Panc1 (cell line): ENCODE measurements around the gene RPL7A. TPM values are rescaled to one million over a fixed set of nuclear protein-coding genes. Genes with fewer than 3 reads are reported as not detected.
"Not testable (repeated sequence)": the region's sequence is repeated elsewhere in the genome, so short reads cannot be mapped to it uniquely, and the experiment has no call there.

Experiments used
- ATAC-seq: fragments of 200-7000 bp; cut with Tn5 transposase; 2 replicates; pipeline ENCODE4 v1.9.1; 2020; ENCODE audit warnings: mild to moderate bottlenecking, moderate library complexity
- BruUV-seq: library from RNA; stranded (reverse); fragments of 400-500 nt; replicated peaks from 2 replicates; lab custom pipeline; 2021; lab: Mats Ljungman, UMichigan
- CTCF ChIA-PET: fragments of 300-600 bp; sonication (Branson Sonifier 250); formaldehyde crosslinking; loops from one replicate; lab custom pipeline; 2022; ENCODE audit warnings: antibody characterized with exemption; lab: Charles Lee
- POLR2A ChIA-PET: fragments of 300-600 bp; sonication (Branson Sonifier 250); formaldehyde crosslinking; loops from one replicate; lab custom pipeline; 2022; ENCODE audit warnings: antibody characterized with exemption; lab: Charles Lee
- DNase-seq: peaks from one replicate; pipeline ENCODE4 v3.0.0-alpha.2; 2010; ENCODE audit warnings: low read depth, low spot score
- H3K27ac ChIP-seq: 2 replicates; pipeline ENCODE4 v1.5.1; 2011; ENCODE audit warnings: mild to moderate bottlenecking, low read length, inconsistent platforms
- H3K27me3 ChIP-seq: fragments of 200-500 bp; sonication (Bioruptor generic); 2 replicates; pipeline ENCODE4 v1.6.0; 2014; ENCODE audit warnings: low read length, inconsistent platforms; ENCODE audit not compliant: control insufficient read depth, insufficient read depth
- H3K36me3 ChIP-seq: fragments of 200-500 bp; sonication (Bioruptor generic); 2 replicates; pipeline ENCODE4 v1.5.1; 2014; ENCODE audit warnings: inconsistent platforms, mild to moderate bottlenecking, low read length, moderate library complexity; ENCODE audit not compliant: control insufficient read depth, insufficient read depth
- H3K4me1 ChIP-seq: 2 replicates; pipeline ENCODE4 v1.5.1; 2011; ENCODE audit warnings: inconsistent platforms, mild to moderate bottlenecking, low read length, moderate library complexity; ENCODE audit not compliant: control insufficient read depth, insufficient read depth
- H3K4me3 ChIP-seq, 2 experiments: 2 replicates each; pipeline ENCODE4 v1.5.1; 2011 to 2012; ENCODE audit warnings: low read depth in 2 of 2, low read length in 2 of 2, mild to moderate bottlenecking in 2 of 2, inconsistent platforms in 1 of 2, moderate library complexity in 1 of 2
- H3K9me3 ChIP-seq: fragments of 200-500 bp; sonication (Bioruptor generic); 2 replicates; pipeline ENCODE4 v1.5.1; 2014; ENCODE audit warnings: low read depth, mild to moderate bottlenecking, inconsistent platforms, low read length, moderate library complexity; ENCODE audit not compliant: control insufficient read depth, insufficient read depth
- CTCF ChIP-seq: fragments of 450-650 bp; IDR thresholded peaks from 2 replicates; pipeline ENCODE4 v1.5.1; 2017; ENCODE audit warnings: mild to moderate bottlenecking
- POLR2AphosphoS5 ChIP-seq: IDR thresholded peaks from 2 replicates; pipeline ENCODE4 v1.6.1; 2012; ENCODE audit warnings: mild to moderate bottlenecking, low read depth, low read length, moderate library complexity
- REST ChIP-seq, 2 experiments: IDR thresholded peaks; 2 replicates each; pipeline ENCODE4 v1.6.1; 2011 to 2012; ENCODE audit warnings: low read depth in 2 of 2, control low read depth in 1 of 2, low read length in 1 of 2, mild to moderate bottlenecking in 1 of 2, moderate library complexity in 1 of 2; ENCODE audit not compliant: insufficient read depth in 1 of 2
- SIN3A ChIP-seq: IDR thresholded peaks from 2 replicates; pipeline ENCODE4 v1.6.1; 2012; ENCODE audit warnings: low read depth, mild to moderate bottlenecking, low read length, moderate library complexity, borderline replicate concordance; ENCODE audit not compliant: insufficient read depth
- TCF7L2 ChIP-seq: IDR thresholded peaks from 2 replicates; pipeline ENCODE4 v1.6.1; 2011; ENCODE audit warnings: mild to moderate bottlenecking, low read depth, low read length, inconsistent platforms
- in situ Hi-C: cut with HindIII; loops from 2 replicates; pipeline ENCODE4 v1.10.0; 2016; ENCODE audit warnings: low sequenced_read_pairs, low pct_unique_long_range_greater_than_20kb
- intact Hi-C: fragments of 100-400 bp; cut with micrococcal nuclease; formaldehyde crosslinking; loops from one replicate; pipeline ENCODE4 v1.10.0; 2022; ENCODE audit not compliant: unreplicated experiment
- total RNA-seq: library from RNA; stranded (reverse); gene quantifications from one replicate; pipeline ENCODE4 v1.2.1, GENCODE V29; 2021; ENCODE audit not compliant: unreplicated experiment

The RPL7A gene
- total RNA-seq, 1 experiment from 2014 or later, result 1,104 TPM

- ChIA-PET CTCF (no interaction called here), POLR2A (no interaction called here)
- Histone ChIP-seq H3K4me1 (no peaks in the 10 kb centered on the region), H3K27me3 (no peaks in the 10 kb centered on the region), H3K9me3 (no peaks in the 10 kb centered on the region), H3K4me3 (no peak overlapping the region), H3K27ac (no peak overlapping the region), H3K36me3 (no peaks in the 10 kb centered on the region)
- no TSS peak for BruUV-seq
- no peak for ATAC-seq
- TF ChIP-seq TCF7L2 (no peak), SIN3A (no peak), CTCF (no peak), REST (IDR thresholded peaks at IDR 0.05; ENCODE audit: insufficient read depth in 1 of 2, low read depth in 2 of 2, low read length in 1 of 2) (no peak), POLR2AphosphoS5 (no peak)
- intact Hi-C loops, result no loop called here
- in situ Hi-C loops, result no loop called here
- DNase-seq, result no peak
Measured at GRCh38 chr9:133323991-133324703, 23.9 kb upstream of the RPL7A start.

GRCh38 chr9:133327021-133327420 lies 21.0 kb upstream of the RPL7A start:
- POLR2A ChIA-PET, result not testable (repeated sequence)

GRCh38 chr9:133327834-133328484 lies 20.1 kb upstream of the RPL7A start:
- ATAC-seq (no peak), DNase-seq (no peak)
- in situ Hi-C loops, result no loop called here
- BruUV-seq, result no TSS peak
- Histone ChIP-seq H3K27me3 (no peaks in the 10 kb centered on the region), H3K36me3 (no peaks in the 10 kb centered on the region; the same call in 1 of the 2 replicates), H3K27ac (no peak overlapping the region), H3K9me3 (no peaks in the 10 kb centered on the region), H3K4me1 (no peaks in the 10 kb centered on the region; the same call in 1 of the 2 replicates), H3K4me3 (no peak overlapping the region)
- POLR2A ChIA-PET, result no interaction called here
- CTCF ChIA-PET, result no interaction called here
- TF ChIP-seq TCF7L2 (no peak), CTCF (no peak), REST (IDR thresholded peaks at IDR 0.05; ENCODE audit: insufficient read depth in 1 of 2, low read depth in 2 of 2, low read length in 1 of 2) (no peak)
- intact Hi-C loops, result loop anchor here (2.0 kb wide), 1 partner anchor 141 kb away; no protein-coding TSS in a partner anchor

More at GRCh38 chr9:133327021-133327420, 21.0 kb upstream of the RPL7A start:
- H3K36me3 ChIP-seq, in situ Hi-C loops, CTCF ChIA-PET, H3K27ac ChIP-seq, ATAC-seq, DNase-seq, BruUV-seq, intact Hi-C loops, H3K4me3 ChIP-seq, H3K4me1 ChIP-seq, H3K9me3 ChIP-seq, H3K27me3 ChIP-seq: not testable (repeated sequence)
